GM18507 (cell line): ENCODE measurements around the gene PTGR2.
"Not testable (repeated sequence)": the region's sequence is repeated elsewhere in the genome, so short reads cannot be mapped to it uniquely, and the experiment has no call there.

Source experiments
- DNase-seq: peaks from one replicate; pipeline ENCODE4 v3.0.0; 2011; ENCODE audit warnings: low read depth; ENCODE audit not compliant: insufficient read length; ENCODE audit errors: extremely low spot score
- FAIRE-seq: peaks from 2 replicates; lab custom pipeline; 2011; peaks lifted over from hg19 to GRCh38; lab: Jason Lieb, UNC

The PTGR2 gene

GRCh38 chr14:73878436-73878835, 26.8 kb downstream of the PTGR2 start:
- FAIRE-seq = no peak

GRCh38 chr14:73879027-73879426, 27.4 kb downstream of the PTGR2 start:
- no peak for FAIRE-seq
- DNase-seq = no peak

More at GRCh38 chr14:73878436-73878835, 26.8 kb downstream of the PTGR2 start:
- DNase-seq = no peak

- DNase-seq (no peak), FAIRE-seq (peak; percentile 12)
Measured at GRCh38 chr14:73884438-73885190, 33.0 kb downstream of the PTGR2 start.

DNA sequence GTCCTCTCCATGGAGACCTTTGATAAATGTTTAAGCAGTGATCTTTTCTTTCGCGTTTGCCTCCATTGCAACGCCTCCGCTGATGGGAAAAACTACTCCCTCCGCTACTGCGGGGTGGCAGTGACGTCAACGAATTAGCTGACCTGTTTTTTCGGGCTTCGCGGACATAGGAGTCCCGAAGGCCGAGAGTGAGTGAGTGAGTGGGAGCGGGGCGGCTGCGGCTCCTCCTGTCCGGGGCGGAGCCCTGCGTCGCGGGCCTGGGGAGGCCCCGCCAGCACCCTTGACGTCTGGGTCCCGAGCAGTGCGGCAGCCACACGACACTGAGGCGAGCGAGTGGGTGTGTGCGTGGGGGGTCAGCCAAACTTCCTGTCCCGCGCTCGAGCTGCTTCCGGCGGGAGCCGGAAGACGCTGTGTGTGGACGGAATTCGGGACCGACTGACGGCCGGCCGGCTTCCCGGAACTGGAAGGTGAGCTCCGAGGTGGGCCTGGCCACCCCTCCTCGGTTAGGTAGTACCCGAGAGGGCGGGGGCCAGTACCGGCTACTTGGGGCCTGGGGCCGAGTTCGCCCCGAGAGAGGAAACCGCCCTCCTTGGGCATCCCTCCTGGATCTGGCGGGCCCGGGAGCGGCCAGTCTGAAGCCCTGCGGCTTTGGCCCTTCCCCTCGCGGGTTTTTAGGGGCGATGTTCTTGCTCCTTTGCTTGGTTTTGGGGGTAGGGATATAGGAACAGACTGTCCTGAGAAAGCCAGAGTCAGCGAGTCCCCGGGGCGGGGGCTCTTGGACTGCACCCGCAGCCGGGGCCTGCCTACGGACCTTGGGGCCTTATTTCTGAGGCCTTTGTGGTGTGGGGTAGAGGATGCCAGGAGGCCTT, 35.1 kb downstream of the PTGR2 start, which contains the start of gene ZNF410:
Gene ZNF410, plus strand, starts transcription at position 411 of the 869 bp plus-strand sequence. CDS start 5,317 bp downstream, outside the sequence.
- peak; percentile 95 for FAIRE-seq
- peak; percentile 86 for DNase-seq

GRCh38 chr14:73887318-73887616, 35.6 kb downstream of the PTGR2 start:
- no peak for DNase-seq
- FAIRE-seq = no peak

- DNase-seq (no peak), FAIRE-seq (no peak)
Measured at GRCh38 chr14:73887694-73888459, 36.2 kb downstream of the PTGR2 start.

GRCh38 chr14:73888460-73888725, 36.8 kb downstream of the PTGR2 start:
- no peak for DNase-seq
- FAIRE-seq = no peak

- DNase-seq (no peak), FAIRE-seq (no peak)
Measured at GRCh38 chr14:73888971-73889370, 37.3 kb downstream of the PTGR2 start.

DNA sequence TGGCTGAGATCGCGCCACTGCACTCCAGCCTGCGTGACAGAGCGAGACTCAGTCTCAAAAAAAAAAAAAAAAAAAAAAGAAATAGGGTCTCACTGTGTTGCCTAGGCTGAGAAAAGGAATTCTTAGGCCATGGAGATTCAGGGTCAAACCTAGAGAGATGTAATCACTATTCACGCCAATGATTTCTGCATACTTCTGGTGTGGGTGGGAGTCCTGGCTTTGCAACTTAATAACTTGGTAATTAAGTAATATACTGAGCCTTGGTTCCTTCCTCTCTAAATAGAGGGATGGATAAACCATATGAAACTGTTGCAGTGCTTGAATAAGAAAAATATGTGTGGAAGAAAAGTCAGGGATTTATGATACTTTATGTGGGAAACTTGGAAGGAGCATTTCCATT, 37.7 kb downstream of the PTGR2 start:
- DNase-seq = no peak
- no peak for FAIRE-seq

GRCh38 chr14:73894180-73894687, 42.6 kb downstream of the PTGR2 start:
- not testable (repeated sequence) for FAIRE-seq, DNase-seq

DNA sequence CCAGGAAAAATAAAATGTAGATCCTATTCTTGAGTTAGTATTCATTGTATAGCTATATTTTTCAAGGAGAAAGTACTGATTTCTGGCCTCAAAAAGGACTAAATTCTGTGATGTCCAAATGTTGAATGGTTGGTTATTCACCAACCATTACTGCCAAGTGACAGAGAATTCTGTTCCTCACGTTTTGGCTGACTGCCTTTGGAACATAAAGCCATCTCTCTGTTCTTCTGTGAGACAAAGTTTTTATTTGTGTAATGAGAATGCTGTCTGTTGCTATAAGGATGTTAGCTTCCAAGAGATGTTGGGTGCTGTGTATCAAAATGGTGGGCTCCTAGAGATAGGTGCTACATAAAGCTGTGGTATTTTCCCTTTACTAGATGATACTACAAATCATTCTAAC, 44.3 kb downstream of the PTGR2 start:
- DNase-seq = no peak
- FAIRE-seq = no peak

GRCh38 chr14:73896521-73896920, 44.9 kb downstream of the PTGR2 start:
- FAIRE-seq (no peak), DNase-seq (no peak)

GRCh38 chr14:73903028-73903427, 51.4 kb downstream of the PTGR2 start:
- DNase-seq (no peak), FAIRE-seq (no peak)

DNA sequence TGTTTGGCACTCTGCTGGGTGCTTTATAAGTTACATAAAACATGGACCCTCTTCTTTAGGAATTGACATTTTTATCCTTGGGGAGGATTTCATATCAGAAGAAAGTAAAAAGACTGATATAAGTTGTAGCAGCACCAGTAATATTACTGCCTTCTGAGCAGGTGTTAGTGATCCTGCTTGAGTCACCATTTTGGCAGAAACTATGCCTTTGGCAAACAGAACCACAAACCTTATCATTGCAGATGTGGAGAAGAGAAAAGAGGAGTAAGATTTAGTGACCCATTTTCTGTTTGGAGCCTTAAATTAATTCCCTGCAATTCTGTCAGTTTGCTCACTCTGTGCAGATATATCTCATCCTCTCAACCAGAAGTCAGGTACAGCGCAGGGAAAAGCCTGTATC, 58.0 kb downstream of the PTGR2 start:
- DNase-seq = no peak
- FAIRE-seq = no peak

DNA sequence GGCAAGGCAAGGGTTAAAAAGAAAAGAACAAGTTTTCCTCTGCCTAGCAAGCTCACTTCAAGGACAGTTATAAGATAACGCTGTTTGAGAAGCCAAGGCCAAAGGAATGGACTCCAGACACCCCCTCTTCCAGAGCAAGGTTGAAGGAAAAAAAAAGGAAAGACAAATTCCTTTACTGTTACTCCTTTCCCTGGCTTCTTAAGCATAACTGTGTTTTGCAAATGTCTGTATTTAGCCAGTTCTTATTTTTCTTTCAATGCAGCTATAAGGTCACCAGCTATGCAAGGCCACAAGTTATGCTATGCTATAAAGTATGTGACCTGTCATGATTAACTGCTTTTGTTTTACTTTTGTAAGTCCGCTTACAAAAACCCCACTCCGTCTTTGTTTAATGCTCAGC, 61.6 kb downstream of the PTGR2 start:
- FAIRE-seq = no peak
- no peak for DNase-seq

DNA sequence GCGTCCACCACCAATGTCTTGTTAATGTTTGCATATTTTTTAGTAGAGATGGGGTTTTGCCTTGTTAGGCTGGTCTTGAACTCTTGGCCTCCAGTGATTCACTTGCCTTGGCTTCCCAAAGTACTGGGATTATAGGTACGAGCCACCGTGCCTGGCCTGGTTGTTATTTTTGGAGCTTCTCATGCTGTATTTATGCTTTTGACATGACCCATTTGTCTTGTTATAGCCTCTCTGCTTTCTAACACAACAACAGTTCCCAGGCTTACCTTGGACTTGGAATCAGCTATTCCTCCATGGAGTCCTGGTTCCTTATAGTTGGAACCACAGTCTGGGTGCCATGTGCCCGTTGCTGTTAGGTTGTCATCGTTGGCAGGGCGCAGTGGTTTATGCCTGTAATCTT, 64.7 kb downstream of the PTGR2 start:
- no peak for FAIRE-seq
- no peak for DNase-seq

DNA sequence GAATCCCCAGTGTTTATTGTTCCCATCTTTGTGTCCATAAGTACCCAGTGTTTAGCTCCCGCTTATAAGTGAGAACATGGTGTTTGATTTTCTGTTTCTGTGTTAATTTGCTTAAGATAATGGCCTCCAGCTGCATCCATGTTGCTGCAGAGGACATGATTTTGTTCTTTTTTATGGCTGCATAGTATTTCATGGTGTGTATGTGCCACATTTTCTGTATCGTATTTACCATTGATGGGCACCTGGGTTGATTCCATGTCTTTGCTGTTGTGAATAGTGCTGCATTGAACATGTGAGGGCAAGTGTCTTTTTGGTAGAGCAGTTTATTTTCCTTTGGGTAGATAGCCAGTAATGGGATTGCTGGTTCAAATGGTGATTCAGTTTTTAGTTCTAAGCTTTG, 67.8 kb downstream of the PTGR2 start:
- not testable (repeated sequence) for DNase-seq, FAIRE-seq

- DNase-seq (no peak), FAIRE-seq (no peak)
Measured at GRCh38 chr14:73924337-73924736, 72.7 kb downstream of the PTGR2 start.
